GM12878 (cell line): ENCODE measurements around the gene DCT.

Experiments
- POLR2A ChIP-seq: IDR thresholded peaks from 2 replicates; pipeline ENCODE4 v1.6.1; 2011; ENCODE audit warnings: low read depth, mild to moderate bottlenecking, low read length
- RAD21 ChIP-seq: IDR thresholded peaks from 2 replicates; pipeline ENCODE4 v1.6.1; 2011; ENCODE audit warnings: mild to moderate bottlenecking, low read depth, low read length, moderate library complexity; ENCODE audit not compliant: insufficient read depth
- RBBP5 ChIP-seq: fragments of 200-600 bp; sonication (generic); conservative IDR thresholded peaks from 2 replicates; pipeline ENCODE4 v1.6.1; 2016
- SIN3A ChIP-seq: IDR thresholded peaks from 2 replicates; pipeline ENCODE4 v1.6.1; 2012; ENCODE audit warnings: low read depth, low read length, improper control_type of control experiment
- SMC3 ChIP-seq: IDR thresholded peaks from 2 replicates; pipeline ENCODE4 v1.6.1; 2011; ENCODE audit warnings: low read length, improper control_type of control experiment, borderline replicate concordance
- TF ChIP-seq, protein P1 (sequence below), 3 experiments: IDR thresholded peaks in 2 of 3; conservative IDR thresholded peaks in 1 of 3; 2 replicates each; pipeline ENCODE4 v1.5.1; 2011; ENCODE audit warnings: low read depth in 3 of 3, low read length in 3 of 3, mild to moderate bottlenecking in 3 of 3, control low read depth in 2 of 3, moderate library complexity in 2 of 3, inconsistent platforms in 1 of 3, mixed read lengths in 1 of 3; ENCODE audit not compliant: control insufficient read depth in 2 of 3, insufficient read depth in 1 of 3; ENCODE audit errors: extremely low read depth in 1 of 3

DNA sequence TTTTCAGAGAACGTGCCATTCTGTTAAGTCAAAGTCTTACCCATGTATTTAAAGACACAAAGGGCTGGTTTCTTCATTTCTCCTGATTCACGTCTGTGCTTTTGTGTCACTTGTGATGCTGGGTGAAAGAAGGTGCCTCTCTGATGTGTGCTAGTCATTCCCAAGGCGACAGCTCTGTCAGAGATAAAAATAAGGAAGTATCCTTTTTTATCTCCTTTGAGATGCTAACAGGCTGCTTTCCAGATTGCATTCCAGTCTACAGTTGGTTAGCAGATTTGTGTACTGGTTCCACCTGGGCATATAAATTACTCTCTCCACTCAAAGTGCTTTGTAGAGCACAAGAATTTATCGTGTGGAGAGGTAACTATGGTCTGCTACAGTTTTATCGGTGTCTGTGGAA is 33.5 kb upstream of the DCT start:
- TF ChIP-seq RBBP5 = no peak
- no peak for TF ChIP-seq SIN3A
- TF ChIP-seq, protein P1, sequence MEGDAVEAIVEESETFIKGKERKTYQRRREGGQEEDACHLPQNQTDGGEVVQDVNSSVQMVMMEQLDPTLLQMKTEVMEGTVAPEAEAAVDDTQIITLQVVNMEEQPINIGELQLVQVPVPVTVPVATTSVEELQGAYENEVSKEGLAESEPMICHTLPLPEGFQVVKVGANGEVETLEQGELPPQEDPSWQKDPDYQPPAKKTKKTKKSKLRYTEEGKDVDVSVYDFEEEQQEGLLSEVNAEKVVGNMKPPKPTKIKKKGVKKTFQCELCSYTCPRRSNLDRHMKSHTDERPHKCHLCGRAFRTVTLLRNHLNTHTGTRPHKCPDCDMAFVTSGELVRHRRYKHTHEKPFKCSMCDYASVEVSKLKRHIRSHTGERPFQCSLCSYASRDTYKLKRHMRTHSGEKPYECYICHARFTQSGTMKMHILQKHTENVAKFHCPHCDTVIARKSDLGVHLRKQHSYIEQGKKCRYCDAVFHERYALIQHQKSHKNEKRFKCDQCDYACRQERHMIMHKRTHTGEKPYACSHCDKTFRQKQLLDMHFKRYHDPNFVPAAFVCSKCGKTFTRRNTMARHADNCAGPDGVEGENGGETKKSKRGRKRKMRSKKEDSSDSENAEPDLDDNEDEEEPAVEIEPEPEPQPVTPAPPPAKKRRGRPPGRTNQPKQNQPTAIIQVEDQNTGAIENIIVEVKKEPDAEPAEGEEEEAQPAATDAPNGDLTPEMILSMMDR (IDR thresholded peaks at IDR 0.05 in 2 of 3, conservative IDR thresholded peaks at IDR 0.05 in 1 of 3; ENCODE audit: control insufficient read depth in 2 of 3, extremely low read depth in 1 of 3, insufficient read depth in 1 of 3, low read depth in 3 of 3, low read length in 3 of 3) = no peak
- no peak for TF ChIP-seq SMC3
- TF ChIP-seq RAD21 = no peak
- TF ChIP-seq POLR2A = no peak
